K562 (cell line): ENCODE results near the gene HPD. TPM values are rescaled to one million over a fixed set of nuclear protein-coding genes. Genes with fewer than 3 reads are reported as not detected.

ENCODE experiments used
- HNRNPK ChIP-seq: fragments of 200-400 bp; formaldehyde crosslinking; IDR thresholded peaks from one replicate; pipeline ENCODE4 v1.6.1; 2018; ENCODE audit warnings: mild to moderate bottlenecking, low read depth, low read length; ENCODE audit not compliant: poor library complexity, severe bottlenecking
- KDM1A ChIP-seq, 2 experiments: fragments of 450-650 bp; IDR thresholded peaks; 2 replicates each; pipeline ENCODE4 v1.6.1; 2016; ENCODE audit warnings: mild to moderate bottlenecking in 2 of 2
- MAFF ChIP-seq: IDR thresholded peaks from 2 replicates; pipeline ENCODE4 v1.6.1; 2012; ENCODE audit warnings: low read length, improper control_type of control experiment
- NFE2L1 ChIP-seq: fragments of 450-650 bp; IDR thresholded peaks from 2 replicates; pipeline ENCODE4 v1.6.1; 2016; ENCODE audit warnings: missing genetic modification characterization, low read depth, mild to moderate bottlenecking, missing compliant biosample characterization, moderate library complexity, borderline replicate concordance
- POLR2H ChIP-seq: IDR thresholded peaks from 2 replicates; pipeline ENCODE4 v1.6.1; 2016; ENCODE audit warnings: missing genetic modification characterization, low read depth, mild to moderate bottlenecking, control low read depth, missing compliant biosample characterization, moderate library complexity
- SMAD3 ChIP-seq: fragments of 450-650 bp; formaldehyde crosslinking; conservative IDR thresholded peaks from 2 replicates; pipeline ENCODE4 v1.4.0; 2020; ENCODE audit warnings: mild to moderate bottlenecking
- SMAD4 ChIP-seq: fragments of 250-450 bp; sonication (Bioruptor Pico); conservative IDR thresholded peaks from 2 replicates; pipeline ENCODE4 v1.8.0; 2021; ENCODE audit warnings: inconsistent platforms, mild to moderate bottlenecking, moderate library complexity
- SMARCA5 ChIP-seq: fragments of 450-650 bp; IDR thresholded peaks from 2 replicates; pipeline ENCODE4 v1.6.1; 2016
- ZNF282 ChIP-seq: sonication (generic); formaldehyde crosslinking; IDR thresholded peaks from 2 replicates; pipeline ENCODE4 v1.8.1; 2023; ENCODE audit warnings: missing genetic modification reagents
- polyA plus RNA-seq, 8 experiments: library from polyadenylated mRNA; depleted of rRNA in 4 of 8; stranded (reverse) in 5 of 8; unstranded in 3 of 8; fragments of >200 nt; fragmentation: Nextera tagmentation in 2 of 8; fragmentation: Illumina TruSeq in 1 of 8; extraction: Ambion mirVana in 2 of 8; extraction: Trizol in 1 of 8; gene quantifications; 2 replicates each; pipeline versions ENCODE4 v1.2.1 to v1.2.3, GENCODE V29; 2011 to 2014; ENCODE audit warnings: inconsistent platforms in 1 of 8, missing spikeins in 1 of 8
- total RNA-seq, 7 experiments: library from RNA; depleted of rRNA in 6 of 7; stranded (reverse); fragments of >200 nt in 6 of 7; fragmentation: Illumina TruSeq in 2 of 7; extraction: Trizol in 2 of 7; gene quantifications; 2 replicates each; pipeline versions ENCODE4 v1.2.1 to v1.2.3, GENCODE V29; 2011 to 2021; ENCODE audit warnings: low replicate concordance in 1 of 7
- TF ChIP-seq, protein P1 (sequence below): fragments of 450-650 bp; IDR thresholded peaks from 2 replicates; pipeline ENCODE4 v1.6.1; 2016; ENCODE audit warnings: low read depth
- TF ChIP-seq, protein P2 (sequence below): fragments of 250-450 bp; sonication (Bioruptor Pico); IDR thresholded peaks from 2 replicates; pipeline ENCODE4 v1.5.0; 2020; ENCODE audit warnings: mild to moderate bottlenecking, borderline replicate concordance
- TF ChIP-seq, protein P3 (sequence below): sonication (generic); formaldehyde crosslinking; IDR thresholded peaks from 2 replicates; pipeline ENCODE4 v1.9.0; 2022; ENCODE audit warnings: mild to moderate bottlenecking, missing genetic modification reagents
- TF ChIP-seq, protein P4 (sequence below), 2 experiments: fragments of 450-650 bp in 1 of 2; sonication (generic) in 1 of 2; formaldehyde crosslinking in 1 of 2; IDR thresholded peaks in 1 of 2; conservative IDR thresholded peaks in 1 of 2; 2 replicates each; pipeline versions ENCODE4 v1.6.1 to v1.8.1; 2016 to 2023; ENCODE audit warnings: mild to moderate bottlenecking in 2 of 2, moderate library complexity in 2 of 2, inconsistent platforms in 1 of 2, missing genetic modification reagents in 1 of 2
- TF ChIP-seq, protein P5 (sequence below): fragments of 200-800 bp; sonication (Bioruptor generic); IDR thresholded peaks from 2 replicates; pipeline ENCODE4 v1.6.1; 2017; ENCODE audit warnings: missing genetic modification characterization, missing compliant biosample characterization

HPD gene
- total and polyA plus RNA-seq, 9 of the 15 experiments (the other 6 are each of a cell fraction or from before 2014, with no cell fraction given): 0.06 to 0.29 (median 0.07) TPM; not detected in 4

DNA sequence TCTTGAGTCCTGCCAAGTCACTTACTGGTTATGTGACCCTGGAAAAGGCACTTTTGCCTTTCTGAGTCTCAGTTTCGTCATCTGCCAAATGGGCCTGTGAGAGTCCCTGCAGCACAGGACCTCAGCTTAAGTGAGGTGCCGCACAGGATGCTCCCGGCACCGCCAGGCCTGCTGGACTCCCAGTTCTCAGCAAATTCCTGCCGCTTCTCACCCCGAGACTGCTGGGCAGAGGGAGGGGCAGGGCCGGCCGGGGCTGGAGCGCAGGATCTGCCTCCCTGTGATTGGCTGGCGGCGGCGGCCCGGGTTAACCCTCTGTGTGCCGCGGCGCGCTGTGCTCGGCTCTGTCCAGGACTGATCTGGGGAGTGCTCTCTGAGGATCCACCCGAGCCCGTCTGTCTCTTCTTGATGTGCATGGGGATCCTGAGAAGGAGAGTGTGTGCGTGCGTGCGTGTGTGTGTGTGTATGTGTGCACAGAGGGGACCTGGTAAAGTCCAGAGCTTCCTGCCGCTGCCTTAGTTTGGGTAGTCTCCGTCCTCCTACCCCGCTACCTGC is 46.3 kb downstream of the HPD start (continued):
- TF ChIP-seq NFE2L1 (no peak), SMAD4 (CRISPR knock-in tag) (no peak), MAFF (no peak), ZNF282 (CRISPR knock-in tag) (no peak), POLR2H (tag) (no peak), HNRNPK (no peak), SMAD3 (no peak), SMARCA5 (peak; percentile 95), KDM1A (IDR thresholded peaks at IDR 0.05) (peak; percentile 90 to 96)
- TF ChIP-seq, protein P1, sequence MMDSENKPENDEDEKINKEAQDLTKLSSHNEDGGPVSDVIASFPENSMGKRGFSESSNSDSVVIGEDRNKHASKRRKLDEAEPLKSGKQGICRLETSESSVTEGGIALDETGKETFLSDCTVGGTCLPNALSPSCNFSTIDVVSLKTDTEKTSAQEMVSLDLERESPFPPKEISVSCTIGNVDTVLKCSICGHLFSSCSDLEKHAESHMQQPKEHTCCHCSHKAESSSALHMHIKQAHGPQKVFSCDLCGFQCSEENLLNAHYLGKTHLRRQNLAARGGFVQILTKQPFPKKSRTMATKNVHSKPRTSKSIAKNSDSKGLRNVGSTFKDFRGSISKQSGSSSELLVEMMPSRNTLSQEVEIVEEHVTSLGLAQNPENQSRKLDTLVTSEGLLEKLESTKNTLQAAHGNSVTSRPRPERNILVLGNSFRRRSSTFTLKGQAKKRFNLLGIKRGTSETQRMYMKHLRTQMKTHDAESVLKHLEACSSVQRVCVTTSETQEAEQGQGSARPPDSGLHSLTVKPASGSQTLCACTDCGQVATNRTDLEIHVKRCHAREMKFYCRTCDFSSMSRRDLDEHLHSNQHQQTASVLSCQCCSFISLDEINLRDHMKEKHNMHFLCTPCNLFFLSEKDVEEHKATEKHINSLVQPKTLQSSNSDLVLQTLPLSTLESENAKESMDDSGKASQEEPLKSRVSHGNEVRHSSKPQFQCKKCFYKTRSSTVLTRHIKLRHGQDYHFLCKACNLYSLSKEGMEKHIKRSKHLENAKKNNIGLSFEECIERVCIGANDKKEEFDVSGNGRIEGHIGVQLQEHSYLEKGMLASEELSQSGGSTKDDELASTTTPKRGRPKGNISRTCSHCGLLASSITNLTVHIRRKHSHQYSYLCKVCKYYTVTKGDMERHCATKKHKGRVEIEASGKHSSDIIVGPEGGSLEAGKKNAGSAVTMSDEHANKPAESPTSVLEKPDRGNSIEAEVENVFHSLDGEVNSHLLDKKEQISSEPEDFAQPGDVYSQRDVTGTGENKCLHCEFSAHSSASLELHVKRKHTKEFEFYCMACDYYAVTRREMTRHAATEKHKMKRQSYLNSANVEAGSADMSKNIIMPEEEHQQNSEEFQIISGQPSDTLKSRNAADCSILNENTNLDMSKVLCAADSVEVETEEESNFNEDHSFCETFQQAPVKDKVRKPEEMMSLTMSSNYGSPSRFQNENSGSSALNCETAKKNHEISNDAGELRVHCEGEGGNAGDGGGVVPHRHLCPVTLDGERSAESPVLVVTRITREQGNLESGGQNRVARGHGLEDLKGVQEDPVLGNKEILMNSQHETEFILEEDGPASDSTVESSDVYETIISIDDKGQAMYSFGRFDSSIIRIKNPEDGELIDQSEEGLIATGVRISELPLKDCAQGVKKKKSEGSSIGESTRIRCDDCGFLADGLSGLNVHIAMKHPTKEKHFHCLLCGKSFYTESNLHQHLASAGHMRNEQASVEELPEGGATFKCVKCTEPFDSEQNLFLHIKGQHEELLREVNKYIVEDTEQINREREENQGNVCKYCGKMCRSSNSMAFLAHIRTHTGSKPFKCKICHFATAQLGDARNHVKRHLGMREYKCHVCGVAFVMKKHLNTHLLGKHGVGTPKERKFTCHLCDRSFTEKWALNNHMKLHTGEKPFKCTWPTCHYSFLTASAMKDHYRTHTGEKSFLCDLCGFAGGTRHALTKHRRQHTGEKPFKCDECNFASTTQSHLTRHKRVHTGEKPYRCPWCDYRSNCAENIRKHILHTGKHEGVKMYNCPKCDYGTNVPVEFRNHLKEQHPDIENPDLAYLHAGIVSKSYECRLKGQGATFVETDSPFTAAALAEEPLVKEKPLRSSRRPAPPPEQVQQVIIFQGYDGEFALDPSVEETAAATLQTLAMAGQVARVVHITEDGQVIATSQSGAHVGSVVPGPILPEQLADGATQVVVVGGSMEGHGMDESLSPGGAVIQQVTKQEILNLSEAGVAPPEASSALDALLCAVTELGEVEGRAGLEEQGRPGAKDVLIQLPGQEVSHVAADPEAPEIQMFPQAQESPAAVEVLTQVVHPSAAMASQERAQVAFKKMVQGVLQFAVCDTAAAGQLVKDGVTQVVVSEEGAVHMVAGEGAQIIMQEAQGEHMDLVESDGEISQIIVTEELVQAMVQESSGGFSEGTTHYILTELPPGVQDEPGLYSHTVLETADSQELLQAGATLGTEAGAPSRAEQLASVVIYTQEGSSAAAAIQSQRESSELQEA: no peak
- TF ChIP-seq, protein P2, sequence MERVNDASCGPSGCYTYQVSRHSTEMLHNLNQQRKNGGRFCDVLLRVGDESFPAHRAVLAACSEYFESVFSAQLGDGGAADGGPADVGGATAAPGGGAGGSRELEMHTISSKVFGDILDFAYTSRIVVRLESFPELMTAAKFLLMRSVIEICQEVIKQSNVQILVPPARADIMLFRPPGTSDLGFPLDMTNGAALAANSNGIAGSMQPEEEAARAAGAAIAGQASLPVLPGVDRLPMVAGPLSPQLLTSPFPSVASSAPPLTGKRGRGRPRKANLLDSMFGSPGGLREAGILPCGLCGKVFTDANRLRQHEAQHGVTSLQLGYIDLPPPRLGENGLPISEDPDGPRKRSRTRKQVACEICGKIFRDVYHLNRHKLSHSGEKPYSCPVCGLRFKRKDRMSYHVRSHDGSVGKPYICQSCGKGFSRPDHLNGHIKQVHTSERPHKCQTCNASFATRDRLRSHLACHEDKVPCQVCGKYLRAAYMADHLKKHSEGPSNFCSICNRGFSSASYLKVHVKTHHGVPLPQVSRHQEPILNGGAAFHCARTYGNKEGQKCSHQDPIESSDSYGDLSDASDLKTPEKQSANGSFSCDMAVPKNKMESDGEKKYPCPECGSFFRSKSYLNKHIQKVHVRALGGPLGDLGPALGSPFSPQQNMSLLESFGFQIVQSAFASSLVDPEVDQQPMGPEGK: no peak
- TF ChIP-seq, protein P3, sequence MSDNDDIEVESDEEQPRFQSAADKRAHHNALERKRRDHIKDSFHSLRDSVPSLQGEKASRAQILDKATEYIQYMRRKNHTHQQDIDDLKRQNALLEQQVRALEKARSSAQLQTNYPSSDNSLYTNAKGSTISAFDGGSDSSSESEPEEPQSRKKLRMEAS: peak; percentile 34; the same call in 1 of the 2 replicates
- TF ChIP-seq, protein P4, sequence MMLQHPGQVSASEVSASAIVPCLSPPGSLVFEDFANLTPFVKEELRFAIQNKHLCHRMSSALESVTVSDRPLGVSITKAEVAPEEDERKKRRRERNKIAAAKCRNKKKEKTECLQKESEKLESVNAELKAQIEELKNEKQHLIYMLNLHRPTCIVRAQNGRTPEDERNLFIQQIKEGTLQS (IDR thresholded peaks at IDR 0.05): no peak
- TF ChIP-seq, protein P4 (CRISPR knock-in tag; conservative IDR thresholded peaks at IDR 0.05): no peak
- TF ChIP-seq, protein P5, sequence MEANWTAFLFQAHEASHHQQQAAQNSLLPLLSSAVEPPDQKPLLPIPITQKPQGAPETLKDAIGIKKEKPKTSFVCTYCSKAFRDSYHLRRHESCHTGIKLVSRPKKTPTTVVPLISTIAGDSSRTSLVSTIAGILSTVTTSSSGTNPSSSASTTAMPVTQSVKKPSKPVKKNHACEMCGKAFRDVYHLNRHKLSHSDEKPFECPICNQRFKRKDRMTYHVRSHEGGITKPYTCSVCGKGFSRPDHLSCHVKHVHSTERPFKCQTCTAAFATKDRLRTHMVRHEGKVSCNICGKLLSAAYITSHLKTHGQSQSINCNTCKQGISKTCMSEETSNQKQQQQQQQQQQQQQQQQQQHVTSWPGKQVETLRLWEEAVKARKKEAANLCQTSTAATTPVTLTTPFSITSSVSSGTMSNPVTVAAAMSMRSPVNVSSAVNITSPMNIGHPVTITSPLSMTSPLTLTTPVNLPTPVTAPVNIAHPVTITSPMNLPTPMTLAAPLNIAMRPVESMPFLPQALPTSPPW (CRISPR knock-in tag): peak; percentile 74
